ENCODE results near the gene UFD1. TPM values are rescaled to one million over a fixed set of nuclear protein-coding genes. Genes with fewer than 3 reads are reported as not detected.

The UFD1 gene
- total and polyA plus RNA-seq, 2 of the 13 experiments (the other 11 are each of a cell fraction or from before 2014, with no cell fraction given) = 47.9 to 51.1 TPM

DNA sequence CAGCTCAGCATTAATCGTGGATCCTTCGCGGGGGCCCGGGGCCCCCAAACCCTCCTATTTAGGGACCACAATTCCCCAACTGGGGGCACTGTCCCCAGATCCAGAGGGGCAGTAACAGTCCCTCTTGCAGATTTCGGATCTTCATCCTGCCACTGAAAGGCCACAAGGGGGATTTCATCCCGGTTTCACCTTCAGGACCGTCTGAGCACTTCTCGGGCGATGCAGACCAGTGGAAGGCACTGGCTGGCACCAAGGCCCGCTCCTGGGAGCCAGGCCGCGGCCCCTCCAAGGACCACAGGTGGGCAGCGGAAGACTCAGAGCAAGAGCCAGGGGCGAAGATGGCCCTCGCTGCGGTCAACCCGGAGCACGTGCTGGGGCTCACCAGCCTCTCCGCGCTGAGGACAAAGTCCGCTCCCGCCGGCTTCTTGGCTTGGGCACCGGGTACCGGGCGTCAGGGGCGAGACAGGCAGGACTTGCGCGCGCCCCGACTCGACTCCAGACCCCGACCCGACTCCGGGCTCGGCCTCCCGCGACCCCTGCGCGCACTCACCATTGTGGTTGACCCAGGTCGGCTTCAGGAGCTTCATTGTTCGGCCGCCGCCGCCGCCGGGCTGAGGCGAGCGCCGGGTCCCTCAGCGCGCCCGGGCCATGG, 48.0 kb downstream of the UFD1 start (continued):
- TF ChIP-seq HCFC1 (IDR thresholded peaks at IDR 0.05; ENCODE audit: low read depth, low read length) = no peak
- TF ChIP-seq TCF7L2 (IDR thresholded peaks at IDR 0.05; ENCODE audit: low read depth, low read length) = no peak
- no peak; the same call in 1 of the 2 replicates for TF ChIP-seq KAT8 (CRISPR knock-in tag; IDR thresholded peaks at IDR 0.05)
- TF ChIP-seq GABPB1 (CRISPR knock-in tag; IDR thresholded peaks at IDR 0.05) = peak; percentile 31; the same call in 1 of the 2 replicates
- TF ChIP-seq GTF3A (CRISPR knock-in tag; conservative IDR thresholded peaks at IDR 0.05) = no peak
- TF ChIP-seq ZNF709 (CRISPR knock-in tag; IDR thresholded peaks at IDR 0.05) = peak; percentile 20; the same call in 1 of the 2 replicates
- TF ChIP-seq, protein P1, sequence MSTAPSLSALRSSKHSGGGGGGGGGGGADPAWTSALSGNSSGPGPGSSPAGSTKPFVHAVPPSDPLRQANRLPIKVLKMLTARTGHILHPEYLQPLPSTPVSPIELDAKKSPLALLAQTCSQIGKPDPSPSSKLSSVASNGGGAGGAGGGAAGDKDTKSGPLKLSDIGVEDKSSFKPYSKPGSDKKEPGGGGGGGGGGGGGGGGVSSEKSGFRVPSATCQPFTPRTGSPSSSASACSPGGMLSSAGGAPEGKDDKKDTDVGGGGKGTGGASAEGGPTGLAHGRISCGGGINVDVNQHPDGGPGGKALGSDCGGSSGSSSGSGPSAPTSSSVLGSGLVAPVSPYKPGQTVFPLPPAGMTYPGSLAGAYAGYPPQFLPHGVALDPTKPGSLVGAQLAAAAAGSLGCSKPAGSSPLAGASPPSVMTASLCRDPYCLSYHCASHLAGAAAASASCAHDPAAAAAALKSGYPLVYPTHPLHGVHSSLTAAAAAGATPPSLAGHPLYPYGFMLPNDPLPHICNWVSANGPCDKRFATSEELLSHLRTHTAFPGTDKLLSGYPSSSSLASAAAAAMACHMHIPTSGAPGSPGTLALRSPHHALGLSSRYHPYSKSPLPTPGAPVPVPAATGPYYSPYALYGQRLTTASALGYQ (CRISPR knock-in tag; IDR thresholded peaks at IDR 0.05) = no peak
- no peak for TF ChIP-seq ZNF383 (CRISPR knock-in tag; IDR thresholded peaks at IDR 0.05; ENCODE audit: borderline replicate concordance)
- no peak for TF ChIP-seq ZBTB7B (CRISPR knock-in tag; IDR thresholded peaks at IDR 0.05)
- TF ChIP-seq RBM22 (optimal IDR thresholded peaks at IDR 0.05; ENCODE audit: low read length) = no peak
- TF ChIP-seq, protein P2, sequence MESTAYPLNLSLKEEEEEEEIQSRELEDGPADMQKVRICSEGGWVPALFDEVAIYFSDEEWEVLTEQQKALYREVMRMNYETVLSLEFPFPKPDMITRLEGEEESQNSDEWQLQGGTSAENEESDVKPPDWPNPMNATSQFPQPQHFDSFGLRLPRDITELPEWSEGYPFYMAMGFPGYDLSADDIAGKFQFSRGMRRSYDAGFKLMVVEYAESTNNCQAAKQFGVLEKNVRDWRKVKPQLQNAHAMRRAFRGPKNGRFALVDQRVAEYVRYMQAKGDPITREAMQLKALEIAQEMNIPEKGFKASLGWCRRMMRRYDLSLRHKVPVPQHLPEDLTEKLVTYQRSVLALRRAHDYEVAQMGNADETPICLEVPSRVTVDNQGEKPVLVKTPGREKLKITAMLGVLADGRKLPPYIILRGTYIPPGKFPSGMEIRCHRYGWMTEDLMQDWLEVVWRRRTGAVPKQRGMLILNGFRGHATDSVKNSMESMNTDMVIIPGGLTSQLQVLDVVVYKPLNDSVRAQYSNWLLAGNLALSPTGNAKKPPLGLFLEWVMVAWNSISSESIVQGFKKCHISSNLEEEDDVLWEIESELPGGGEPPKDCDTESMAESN (CRISPR knock-in tag; conservative IDR thresholded peaks at IDR 0.05) = peak; percentile 69; the same call in 1 of the 2 replicates
- TF ChIP-seq SMAD3 (CRISPR knock-in tag; IDR thresholded peaks at IDR 0.05) = 0 out of 2 replicates have a peak, but pooled peaks have one; percentile 17
- no peak for TF ChIP-seq NCOA2 (CRISPR knock-in tag; IDR thresholded peaks at IDR 0.05)
- TF ChIP-seq NFYC (CRISPR knock-in tag; IDR thresholded peaks at IDR 0.05) = no peak
- TF ChIP-seq DMAP1 (CRISPR knock-in tag; IDR thresholded peaks at IDR 0.05) = 0 out of 2 replicates have a peak, but pooled peaks have one; percentile 76
- TF ChIP-seq HMGA1 (CRISPR knock-in tag; conservative IDR thresholded peaks at IDR 0.05) = no peak
- TF ChIP-seq SOX13 (IDR thresholded peaks at IDR 0.05) = no peak
- peak in 1 of 2 experiments; percentile 10; a peak in 1 of 4 replicates for TF ChIP-seq SOX13 (CRISPR knock-in tag; conservative IDR thresholded peaks at IDR 0.05 in 1 of 2, IDR thresholded peaks at IDR 0.05 in 1 of 2)
- TF ChIP-seq NR2F2 (IDR thresholded peaks at IDR 0.05; ENCODE audit: borderline replicate concordance, low read depth) = no peak
- no peak for TF ChIP-seq MAFK (conservative IDR thresholded peaks at IDR 0.05 in 1 of 2, IDR thresholded peaks at IDR 0.05 in 1 of 2; ENCODE audit: low read length in 2 of 2)
- TF ChIP-seq SRY (CRISPR knock-in tag; IDR thresholded peaks at IDR 0.05) = peak; percentile 71; the same call in 1 of the 2 replicates
- TF ChIP-seq MZF1 (CRISPR knock-in tag; IDR thresholded peaks at IDR 0.05; ENCODE audit: borderline replicate concordance) = no peak
- TF ChIP-seq, protein P3, sequence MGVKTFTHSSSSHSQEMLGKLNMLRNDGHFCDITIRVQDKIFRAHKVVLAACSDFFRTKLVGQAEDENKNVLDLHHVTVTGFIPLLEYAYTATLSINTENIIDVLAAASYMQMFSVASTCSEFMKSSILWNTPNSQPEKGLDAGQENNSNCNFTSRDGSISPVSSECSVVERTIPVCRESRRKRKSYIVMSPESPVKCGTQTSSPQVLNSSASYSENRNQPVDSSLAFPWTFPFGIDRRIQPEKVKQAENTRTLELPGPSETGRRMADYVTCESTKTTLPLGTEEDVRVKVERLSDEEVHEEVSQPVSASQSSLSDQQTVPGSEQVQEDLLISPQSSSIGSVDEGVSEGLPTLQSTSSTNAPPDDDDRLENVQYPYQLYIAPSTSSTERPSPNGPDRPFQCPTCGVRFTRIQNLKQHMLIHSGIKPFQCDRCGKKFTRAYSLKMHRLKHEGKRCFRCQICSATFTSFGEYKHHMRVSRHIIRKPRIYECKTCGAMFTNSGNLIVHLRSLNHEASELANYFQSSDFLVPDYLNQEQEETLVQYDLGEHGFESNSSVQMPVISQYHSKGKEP (CRISPR knock-in tag; IDR thresholded peaks at IDR 0.05) = no peak
- TF ChIP-seq, protein P4, sequence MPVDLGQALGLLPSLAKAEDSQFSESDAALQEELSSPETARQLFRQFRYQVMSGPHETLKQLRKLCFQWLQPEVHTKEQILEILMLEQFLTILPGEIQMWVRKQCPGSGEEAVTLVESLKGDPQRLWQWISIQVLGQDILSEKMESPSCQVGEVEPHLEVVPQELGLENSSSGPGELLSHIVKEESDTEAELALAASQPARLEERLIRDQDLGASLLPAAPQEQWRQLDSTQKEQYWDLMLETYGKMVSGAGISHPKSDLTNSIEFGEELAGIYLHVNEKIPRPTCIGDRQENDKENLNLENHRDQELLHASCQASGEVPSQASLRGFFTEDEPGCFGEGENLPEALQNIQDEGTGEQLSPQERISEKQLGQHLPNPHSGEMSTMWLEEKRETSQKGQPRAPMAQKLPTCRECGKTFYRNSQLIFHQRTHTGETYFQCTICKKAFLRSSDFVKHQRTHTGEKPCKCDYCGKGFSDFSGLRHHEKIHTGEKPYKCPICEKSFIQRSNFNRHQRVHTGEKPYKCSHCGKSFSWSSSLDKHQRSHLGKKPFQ (CRISPR knock-in tag; IDR thresholded peaks at IDR 0.05; ENCODE audit: insufficient replicate concordance) = peak; percentile 76
- no peak for TF ChIP-seq ZNF614 (CRISPR knock-in tag; IDR thresholded peaks at IDR 0.05; ENCODE audit: borderline replicate concordance)

All from HepG2 (cell line).